ENCODE results near the gene ATG4C.

GRCh38 chr1:62856960-62857359 lies 73.0 kb downstream of the ATG4C start:
- TF ChIP-seq CTCF (IDR thresholded peaks at IDR 0.05) (no peak), EZH2phosphoT487 (IDR thresholded peaks at IDR 0.05) (no peak), EZH2 (IDR thresholded peaks at IDR 0.05) (no peak)

All from neural progenitor cell (in vitro differentiated cells).